Smooth muscle cell (in vitro differentiated cells): Measurements from ENCODE around the gene DMXL2. TPM values are rescaled to one million over a fixed set of nuclear protein-coding genes. Genes with fewer than 3 reads are reported as not detected.

Source experiments
- DNase-seq: peaks from one replicate; lab custom pipeline; 2025; ENCODE audit not compliant: unreplicated experiment; lab: John Stamatoyannopoulos, UW
- H2AFZ ChIP-seq: fragments of 200-600 bp; sonication (generic); 2 replicates; pipeline ENCODE4 v1.6.0; 2016; ENCODE audit warnings: antibody characterized with exemption, low read depth, mild to moderate bottlenecking
- H3F3A ChIP-seq: fragments of 200-600 bp; sonication (generic); 2 replicates; pipeline ENCODE4 v1.6.0; 2017; ENCODE audit warnings: antibody characterized with exemption, low read depth
- H3K27ac ChIP-seq: fragments of 200-600 bp; sonication (generic); 2 replicates; pipeline ENCODE4 v1.5.1; 2016; ENCODE audit warnings: low read depth, mild to moderate bottlenecking
- H3K27me3 ChIP-seq: fragments of 200-600 bp; sonication (generic); 2 replicates; pipeline ENCODE4 v1.6.1; 2016; ENCODE audit warnings: low read depth, mild to moderate bottlenecking
- H3K36me3 ChIP-seq: fragments of 200-600 bp; sonication (generic); 2 replicates; pipeline ENCODE4 v1.5.1; 2016; ENCODE audit warnings: low read depth
- H3K4me1 ChIP-seq: fragments of 200-600 bp; sonication (generic); 2 replicates; pipeline ENCODE4 v1.5.1; 2016; ENCODE audit warnings: low read depth
- H3K4me2 ChIP-seq: fragments of 200-600 bp; sonication (generic); 2 replicates; pipeline ENCODE4 v1.6.0; 2016; ENCODE audit warnings: mild to moderate bottlenecking
- H3K4me3 ChIP-seq: fragments of 200-600 bp; sonication (generic); 2 replicates; pipeline ENCODE4 v1.5.1; 2016; ENCODE audit warnings: mild to moderate bottlenecking
- H3K79me2 ChIP-seq: fragments of 200-600 bp; sonication (generic); 2 replicates; pipeline ENCODE4 v1.6.0; 2016; ENCODE audit warnings: low read depth, mild to moderate bottlenecking
- H3K9ac ChIP-seq: fragments of 200-600 bp; sonication (generic); 2 replicates; pipeline ENCODE4 v1.6.0; 2016; ENCODE audit warnings: low read depth
- H3K9me3 ChIP-seq: fragments of 200-600 bp; sonication (generic); replicated peaks from 2 replicates; pipeline ENCODE4 v1.5.1; 2016; ENCODE audit warnings: low read depth
- H4K20me1 ChIP-seq: fragments of 200-600 bp; sonication (generic); 2 replicates; pipeline ENCODE4 v1.6.0; 2016; ENCODE audit warnings: low read depth
- WGBS: methylation state at CpG from one replicate; pipeline ENCODE4 v1.1.7; 2016; ENCODE audit warnings: low lambda C conversion rate; 5-methylcytosine and 5-hydroxymethylcytosine counted together
- polyA plus RNA-seq: library from polyadenylated mRNA; unstranded; fragments of >200 nt; fragmentation: Nextera tagmentation; extraction: Ambion mirVana; gene quantifications from 2 replicates; pipeline ENCODE4 v1.2.1, GENCODE V29; 2016
- total RNA-seq: library from RNA; depleted of rRNA; stranded (reverse); fragments of >200 nt; gene quantifications from 2 replicates; pipeline ENCODE4 v1.2.3, GENCODE V29; 2014
- TF ChIP-seq, protein P1 (sequence below): fragments of 200-600 bp; sonication (generic); IDR thresholded peaks from 2 replicates; pipeline ENCODE4 v1.5.1; 2017; ENCODE audit warnings: borderline replicate concordance, mild to moderate bottlenecking, antibody characterized with exemption; ENCODE audit not compliant: insufficient read depth, poor library complexity, severe bottlenecking

Gene DMXL2
- total and polyA plus RNA-seq, 2 experiments from 2014 or later: 9.3 to 57.8 TPM

- H3K36me3 ChIP-seq: peaks cover 11% of the 10 kb centered on the region
- peaks cover 3% of the 10 kb centered on the region for H3K9me3 ChIP-seq
- H3K4me2 ChIP-seq: no peak overlapping the region
- no peaks in the 10 kb centered on the region for H3F3A ChIP-seq
- H3K27ac ChIP-seq: no peak overlapping the region
- H3K4me1 ChIP-seq: no peaks in the 10 kb centered on the region
- no peak overlapping the region for H3K9ac ChIP-seq
- H2AFZ ChIP-seq: no peak overlapping the region
- TF ChIP-seq, protein P1, sequence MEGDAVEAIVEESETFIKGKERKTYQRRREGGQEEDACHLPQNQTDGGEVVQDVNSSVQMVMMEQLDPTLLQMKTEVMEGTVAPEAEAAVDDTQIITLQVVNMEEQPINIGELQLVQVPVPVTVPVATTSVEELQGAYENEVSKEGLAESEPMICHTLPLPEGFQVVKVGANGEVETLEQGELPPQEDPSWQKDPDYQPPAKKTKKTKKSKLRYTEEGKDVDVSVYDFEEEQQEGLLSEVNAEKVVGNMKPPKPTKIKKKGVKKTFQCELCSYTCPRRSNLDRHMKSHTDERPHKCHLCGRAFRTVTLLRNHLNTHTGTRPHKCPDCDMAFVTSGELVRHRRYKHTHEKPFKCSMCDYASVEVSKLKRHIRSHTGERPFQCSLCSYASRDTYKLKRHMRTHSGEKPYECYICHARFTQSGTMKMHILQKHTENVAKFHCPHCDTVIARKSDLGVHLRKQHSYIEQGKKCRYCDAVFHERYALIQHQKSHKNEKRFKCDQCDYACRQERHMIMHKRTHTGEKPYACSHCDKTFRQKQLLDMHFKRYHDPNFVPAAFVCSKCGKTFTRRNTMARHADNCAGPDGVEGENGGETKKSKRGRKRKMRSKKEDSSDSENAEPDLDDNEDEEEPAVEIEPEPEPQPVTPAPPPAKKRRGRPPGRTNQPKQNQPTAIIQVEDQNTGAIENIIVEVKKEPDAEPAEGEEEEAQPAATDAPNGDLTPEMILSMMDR: no peak
- H3K79me2 ChIP-seq: no peaks in the 10 kb centered on the region
- H3K4me3 ChIP-seq: no peak overlapping the region
- no peak for DNase-seq
- H4K20me1 ChIP-seq: no peaks in the 10 kb centered on the region
- no peaks in the 10 kb centered on the region for H3K27me3 ChIP-seq
- WGBS: 93% methylated on average over 4 of the region's 4 CpGs
Observed at GRCh38 chr15:51492528-51492927, 130.0 kb downstream of the DMXL2 start.

DNA sequence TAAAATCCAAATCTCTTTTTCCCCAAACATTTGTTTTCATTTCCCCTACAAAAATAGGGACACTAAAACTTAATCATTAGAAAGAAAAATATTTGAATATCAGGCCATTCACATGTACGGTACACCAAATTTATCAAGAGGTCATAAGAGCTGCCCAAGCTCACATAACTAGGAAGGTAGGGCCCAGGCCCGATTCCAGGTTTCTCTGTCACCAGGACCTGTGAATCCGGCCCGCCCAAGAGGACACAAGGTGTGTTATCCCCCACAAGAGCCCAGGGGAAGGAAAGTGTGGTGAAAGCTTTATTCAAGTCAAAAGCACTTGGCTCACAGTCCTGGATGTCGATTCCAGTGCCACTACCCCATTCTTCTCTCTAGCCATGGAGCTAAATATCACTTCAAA is 130.6 kb downstream of the DMXL2 start:
- TF ChIP-seq, protein P1: no peak
- Histone ChIP-seq H3K27me3 (no peaks in the 10 kb centered on the region), H3K4me2 (no peak overlapping the region), H2AFZ (no peak overlapping the region), H3K27ac (no peak overlapping the region), H3K79me2 (no peaks in the 10 kb centered on the region), H3K9ac (no peak overlapping the region), H3K36me3 (peaks cover 16% of the 10 kb centered on the region), H3F3A (no peaks in the 10 kb centered on the region), H4K20me1 (no peaks in the 10 kb centered on the region), H3K4me1 (no peaks in the 10 kb centered on the region), H3K9me3 (peaks cover 6% of the 10 kb centered on the region), H3K4me3 (no peak overlapping the region)
- over 99% methylated on average over 5 of the region's 5 CpGs for WGBS
- DNase-seq: no peak

GRCh38 chr15:51484781-51485180 is 137.8 kb downstream of the DMXL2 start:
- Histone ChIP-seq H3K4me1 (no peaks in the 10 kb centered on the region), H3K4me3 (no peak overlapping the region), H3K9ac (no peak overlapping the region), H3K9me3 (peaks cover 6% of the 10 kb centered on the region), H3K27ac (no peak overlapping the region), H3K36me3 (peaks cover 29% of the 10 kb centered on the region), H3K27me3 (no peaks in the 10 kb centered on the region), H3F3A (no peaks in the 10 kb centered on the region), H3K79me2 (peaks cover 3% of the 10 kb centered on the region), H4K20me1 (no peaks in the 10 kb centered on the region), H3K4me2 (no peak overlapping the region), H2AFZ (no peak overlapping the region)
- TF ChIP-seq, protein P1: no peak
- no peak for DNase-seq
- WGBS: 89% methylated on average over 1 of the region's 1 CpG

DNA sequence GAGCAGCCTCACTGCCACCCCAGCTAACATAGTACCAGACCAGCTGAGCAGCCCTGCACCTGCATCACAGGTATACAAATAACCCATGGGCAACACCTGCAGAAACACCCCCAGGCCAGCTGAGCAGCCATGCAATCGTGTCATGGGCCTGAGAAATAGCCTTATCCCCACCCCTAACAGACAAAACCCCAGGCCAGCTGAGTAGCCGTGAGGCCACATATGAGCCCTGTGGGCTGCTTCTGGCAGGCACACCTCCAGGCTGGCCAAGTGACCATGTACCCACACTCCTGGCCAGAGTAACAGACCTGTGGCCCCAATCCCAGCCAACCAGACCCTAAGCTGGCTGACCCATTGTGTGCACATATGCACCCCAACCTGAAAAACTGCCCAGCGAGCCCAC is 138.6 kb downstream of the DMXL2 start:
- TF ChIP-seq, protein P1: no peak
- no peak for DNase-seq
- H3K36me3 ChIP-seq: peaks cover 29% of the 10 kb centered on the region
- H4K20me1 ChIP-seq: no peaks in the 10 kb centered on the region
- H3K79me2 ChIP-seq: peaks cover 3% of the 10 kb centered on the region
- no peak overlapping the region for H3K4me3 ChIP-seq
- H3K4me1 ChIP-seq: no peaks in the 10 kb centered on the region
- no peak overlapping the region for H3K4me2 ChIP-seq
- H3K27ac ChIP-seq: no peak overlapping the region
- H3K9ac ChIP-seq: no peak overlapping the region
- WGBS: 98% methylated on average over 3 of the region's 3 CpGs
- no peaks in the 10 kb centered on the region for H3F3A ChIP-seq
- H3K9me3 ChIP-seq: peaks cover 6% of the 10 kb centered on the region
- H3K27me3 ChIP-seq: no peaks in the 10 kb centered on the region
- H2AFZ ChIP-seq: no peak overlapping the region
